ENCODE results near the gene HSPD1.

Gene HSPD1

DNA sequence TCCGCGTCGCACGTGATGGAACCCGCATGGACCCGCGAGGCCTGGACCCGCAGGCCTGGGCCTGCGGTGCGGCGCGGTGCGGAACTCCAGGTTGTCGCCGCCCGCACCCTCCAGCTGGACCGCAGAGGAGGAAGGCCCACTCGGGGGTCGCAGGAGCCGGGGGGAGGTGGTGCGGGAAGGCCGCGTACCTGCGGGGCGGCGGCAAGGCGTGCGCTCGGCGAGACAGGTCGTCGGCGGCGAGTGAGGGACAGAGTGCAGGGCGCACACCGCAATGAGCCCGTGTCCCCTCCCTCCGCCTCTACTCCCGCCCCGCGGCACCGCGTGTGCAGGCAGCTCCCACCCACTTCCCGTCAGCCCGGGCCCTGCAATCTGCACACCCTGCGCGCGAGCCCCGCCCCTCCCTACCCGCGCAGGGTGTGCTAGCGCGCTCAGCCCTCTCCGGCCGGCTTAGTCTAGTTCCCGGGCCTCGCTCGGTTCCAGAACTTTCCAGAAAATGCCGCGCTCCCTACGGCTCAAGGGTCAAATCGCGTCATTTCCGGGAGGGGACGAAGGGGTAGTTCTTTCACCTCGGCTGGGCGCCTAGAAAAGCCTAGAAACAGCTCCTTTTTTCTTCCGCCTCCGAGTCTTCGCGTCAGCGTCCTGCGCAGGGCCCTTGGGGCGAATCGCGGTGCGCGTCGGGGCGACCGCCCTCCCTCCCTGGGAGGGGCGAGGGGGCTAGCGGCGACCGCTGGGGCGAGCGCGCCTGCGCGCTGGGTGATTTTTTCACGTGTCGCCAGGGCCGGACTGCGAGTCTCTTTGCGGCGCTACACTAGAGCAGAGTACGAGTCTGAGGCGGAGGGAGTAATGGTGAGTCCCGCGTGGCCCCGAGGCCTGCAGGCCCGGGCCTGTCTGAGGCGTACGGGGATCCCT is at the start of gene HSPD1, which contains the start of gene HSPE1:
TSS of gene HSPD1 (minus strand) at position 247 of the 909 bp plus-strand sequence. CDS start 992 bp downstream, outside the sequence.
TSS of gene HSPE1 (plus strand) at position 786 of the 909 bp plus-strand sequence. CDS start at position 844, 58 bp downstream.
- peak within 1 kb of the TSS; percentile 93 for H3K4me3 ChIP-seq (ENCODE audit: low read depth, low read length)
- CTCF ChIA-PET, result interaction anchor here (0.6 to 1.2 kb wide), 4 partner anchors 13 to 35 kb away, joined by 3 to 4 read pairs (median 3); no protein-coding TSS in a partner anchor
- peak within 1 kb of the TSS; percentile 92 for H3K27ac ChIP-seq (ENCODE audit: extremely low read depth, low read depth, low read length)
- H3K9me3 ChIP-seq (ENCODE audit: control insufficient read depth, insufficient read depth, low read depth, low read length), result no peaks in the 10 kb centered on the region
- peaks cover 43 to 78% of the 10 kb centered on the region in 2 experiments for H3K36me3 ChIP-seq (ENCODE audit: control insufficient read depth in 2 of 2, insufficient read depth in 1 of 2, low read length in 2 of 2)
- H3K4me1 ChIP-seq (ENCODE audit: control insufficient read depth, insufficient read depth, low read length), result peaks cover 12% of the 10 kb centered on the region; the same call in 1 of the 2 replicates
- POLR2A ChIA-PET, result interaction anchor here (0.6 to 5.4 kb wide), 28 partner anchors 8 to 701 kb away, joined by 3 to 85 read pairs (median 4); partner anchors contain the start of genes COQ10B, MARS2, MOB4 and SF3B1
- TF ChIP-seq GLI2 (tag by site-specific recombination; IDR thresholded peaks at IDR 0.05; ENCODE audit: borderline replicate concordance, low read depth) (no peak), KLF7 (tag by site-specific recombination; IDR thresholded peaks at IDR 0.05; ENCODE audit: borderline replicate concordance) (peak; percentile 100), SP7 (tag by site-specific recombination; IDR thresholded peaks at IDR 0.05) (peak; percentile 95), ZNF707 (tag by site-specific recombination; IDR thresholded peaks at IDR 0.05) (no peak), ZFP37 (tag by site-specific recombination; IDR thresholded peaks at IDR 0.05) (peak; percentile 70; the same call in 1 of the 2 replicates), ZNF433 (tag by site-specific recombination; IDR thresholded peaks at IDR 0.05; ENCODE audit: low read depth) (no peak), ZNF16 (tag by site-specific recombination; IDR thresholded peaks at IDR 0.05; ENCODE audit: low read depth) (no peak), ZIC2 (tag by site-specific recombination; IDR thresholded peaks at IDR 0.05) (peak; percentile 77), ZNF324 (tag by site-specific recombination; IDR thresholded peaks at IDR 0.05) (peak; percentile 98), TSHZ1 (tag by site-specific recombination; IDR thresholded peaks at IDR 0.05; ENCODE audit: borderline replicate concordance) (peak; percentile 83), ZNF175 (tag by site-specific recombination; IDR thresholded peaks at IDR 0.05) (no peak), WT1 (tag by site-specific recombination; IDR thresholded peaks at IDR 0.05) (peak; percentile 83), ZNF624 (tag by site-specific recombination; IDR thresholded peaks at IDR 0.05) (no peak), ZNF214 (tag by site-specific recombination; IDR thresholded peaks at IDR 0.05; ENCODE audit: borderline replicate concordance) (no peak), BCL11A (tag by site-specific recombination; IDR thresholded peaks at IDR 0.05; ENCODE audit: low read depth) (peak; percentile 75), ZNF830 (tag by site-specific recombination; IDR thresholded peaks at IDR 0.05; ENCODE audit: low read depth) (no peak), ZNF76 (tag by site-specific recombination; IDR thresholded peaks at IDR 0.05; ENCODE audit: borderline replicate concordance, low read depth) (peak; percentile 96), ZNF133 (tag by site-specific recombination; IDR thresholded peaks at IDR 0.05) (0 out of 2 replicates have a peak, but pooled peaks have one; percentile 14), ZNF24 (tag by site-specific recombination; IDR thresholded peaks at IDR 0.05) (peak; percentile 78; the same call in 1 of the 2 replicates), BCL6B (tag by site-specific recombination; IDR thresholded peaks at IDR 0.05) (peak; percentile 30; the same call in 1 of the 2 replicates), ZBTB7A (tag by site-specific recombination; IDR thresholded peaks at IDR 0.05; ENCODE audit: low read depth) (peak; percentile 89), ZNF596 (tag by site-specific recombination; IDR thresholded peaks at IDR 0.05) (0 out of 2 replicates have a peak, but pooled peaks have one; percentile 51), PRDM1 (tag by site-specific recombination; IDR thresholded peaks at IDR 0.05) (no peak), ZNF404 (tag by site-specific recombination; IDR thresholded peaks at IDR 0.05) (no peak), ZNF610 (tag by site-specific recombination; IDR thresholded peaks at IDR 0.05; ENCODE audit: borderline replicate concordance) (peak; percentile 75)
- TF ChIP-seq, protein P1, sequence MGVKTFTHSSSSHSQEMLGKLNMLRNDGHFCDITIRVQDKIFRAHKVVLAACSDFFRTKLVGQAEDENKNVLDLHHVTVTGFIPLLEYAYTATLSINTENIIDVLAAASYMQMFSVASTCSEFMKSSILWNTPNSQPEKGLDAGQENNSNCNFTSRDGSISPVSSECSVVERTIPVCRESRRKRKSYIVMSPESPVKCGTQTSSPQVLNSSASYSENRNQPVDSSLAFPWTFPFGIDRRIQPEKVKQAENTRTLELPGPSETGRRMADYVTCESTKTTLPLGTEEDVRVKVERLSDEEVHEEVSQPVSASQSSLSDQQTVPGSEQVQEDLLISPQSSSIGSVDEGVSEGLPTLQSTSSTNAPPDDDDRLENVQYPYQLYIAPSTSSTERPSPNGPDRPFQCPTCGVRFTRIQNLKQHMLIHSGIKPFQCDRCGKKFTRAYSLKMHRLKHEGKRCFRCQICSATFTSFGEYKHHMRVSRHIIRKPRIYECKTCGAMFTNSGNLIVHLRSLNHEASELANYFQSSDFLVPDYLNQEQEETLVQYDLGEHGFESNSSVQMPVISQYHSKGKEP (tag by site-specific recombination; IDR thresholded peaks at IDR 0.05), result peak; percentile 72; the same call in 1 of the 2 replicates
- TF ChIP-seq, protein P2, sequence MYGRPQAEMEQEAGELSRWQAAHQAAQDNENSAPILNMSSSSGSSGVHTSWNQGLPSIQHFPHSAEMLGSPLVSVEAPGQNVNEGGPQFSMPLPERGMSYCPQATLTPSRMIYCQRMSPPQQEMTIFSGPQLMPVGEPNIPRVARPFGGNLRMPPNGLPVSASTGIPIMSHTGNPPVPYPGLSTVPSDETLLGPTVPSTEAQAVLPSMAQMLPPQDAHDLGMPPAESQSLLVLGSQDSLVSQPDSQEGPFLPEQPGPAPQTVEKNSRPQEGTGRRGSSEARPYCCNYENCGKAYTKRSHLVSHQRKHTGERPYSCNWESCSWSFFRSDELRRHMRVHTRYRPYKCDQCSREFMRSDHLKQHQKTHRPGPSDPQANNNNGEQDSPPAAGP (tag by site-specific recombination; IDR thresholded peaks at IDR 0.05), result peak; percentile 99
- TF ChIP-seq, protein P3, sequence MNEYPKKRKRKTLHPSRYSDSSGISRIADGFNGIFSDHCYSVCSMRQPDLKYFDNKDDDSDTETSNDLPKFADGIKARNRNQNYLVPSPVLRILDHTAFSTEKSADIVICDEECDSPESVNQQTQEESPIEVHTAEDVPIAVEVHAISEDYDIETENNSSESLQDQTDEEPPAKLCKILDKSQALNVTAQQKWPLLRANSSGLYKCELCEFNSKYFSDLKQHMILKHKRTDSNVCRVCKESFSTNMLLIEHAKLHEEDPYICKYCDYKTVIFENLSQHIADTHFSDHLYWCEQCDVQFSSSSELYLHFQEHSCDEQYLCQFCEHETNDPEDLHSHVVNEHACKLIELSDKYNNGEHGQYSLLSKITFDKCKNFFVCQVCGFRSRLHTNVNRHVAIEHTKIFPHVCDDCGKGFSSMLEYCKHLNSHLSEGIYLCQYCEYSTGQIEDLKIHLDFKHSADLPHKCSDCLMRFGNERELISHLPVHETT (tag by site-specific recombination; IDR thresholded peaks at IDR 0.05), result peak; percentile 96
